Large intestine (tissue), 3 donors: Measurements from ENCODE around the gene DCDC2. TPM values are rescaled to one million over a fixed set of nuclear protein-coding genes. Genes with fewer than 3 reads are reported as not detected.

Source experiments
- DNase-seq, 2 donors: peaks; one replicate each; pipeline versions ENCODE4 v3.0.0 to v3.0.0-alpha.2; 2013
- H3K27ac ChIP-seq: one replicate; pipeline ENCODE4 v1.5.1; 2013; ENCODE audit warnings: low read length
- H3K27me3 ChIP-seq: 2 replicates; pipeline ENCODE4 v1.6.1; 2013; ENCODE audit warnings: low read length; ENCODE audit not compliant: control insufficient read depth, insufficient read depth
- H3K36me3 ChIP-seq: 2 replicates; pipeline ENCODE4 v1.6.1; 2013; ENCODE audit warnings: low read length; ENCODE audit not compliant: control insufficient read depth, insufficient read depth
- H3K4me1 ChIP-seq: one replicate; pipeline ENCODE4 v1.6.1; 2013; ENCODE audit warnings: low read length; ENCODE audit not compliant: control insufficient read depth, insufficient read depth
- H3K4me3 ChIP-seq: one replicate; pipeline ENCODE4 v1.5.1; 2013; ENCODE audit warnings: low read length
- H3K9me3 ChIP-seq: one replicate; pipeline ENCODE4 v1.6.1; 2013; ENCODE audit warnings: mild to moderate bottlenecking, low read depth, low read length, moderate library complexity; ENCODE audit not compliant: control insufficient read depth
- WGBS: methylation state at CpG from one replicate; pipeline ENCODE4 v1.1.5; 2013; ENCODE audit warnings: low lambda C conversion rate; ENCODE audit not compliant: insufficient coverage; 5-methylcytosine and 5-hydroxymethylcytosine counted together
- polyA plus RNA-seq: library from polyadenylated mRNA; unstranded; fragments of 120-200 nt; gene quantifications from one replicate; pipeline ENCODE4 v1.2.1, GENCODE V29; 2013

Gene DCDC2
- polyA plus RNA-seq, 1 donor: 8.3 TPM

GRCh38 chr6:24139080-24139479 lies 218.8 kb downstream of the DCDC2 start:
- 67% methylated on average over 1 of the region's 2 CpGs for WGBS
- H3K27ac ChIP-seq: no peak overlapping the region
- H3K27me3 ChIP-seq: no peaks in the 10 kb centered on the region
- no peaks in the 10 kb centered on the region for H3K4me1 ChIP-seq
- H3K36me3 ChIP-seq: no peaks in the 10 kb centered on the region
- no peaks in the 10 kb centered on the region for H3K9me3 ChIP-seq
- no peak for DNase-seq
- H3K4me3 ChIP-seq: no peak overlapping the region

- H3K27ac ChIP-seq: no peak overlapping the region
- 100% methylated on average over 1 of the region's 2 CpGs for WGBS
- no peak for DNase-seq
- H3K4me3 ChIP-seq: no peak overlapping the region
- no peaks in the 10 kb centered on the region for H3K4me1 ChIP-seq
- no peaks in the 10 kb centered on the region for H3K27me3 ChIP-seq
- no peaks in the 10 kb centered on the region for H3K36me3 ChIP-seq
- H3K9me3 ChIP-seq: no peaks in the 10 kb centered on the region
Observed at GRCh38 chr6:24131751-24132150, 226.1 kb downstream of the DCDC2 start.

DNA sequence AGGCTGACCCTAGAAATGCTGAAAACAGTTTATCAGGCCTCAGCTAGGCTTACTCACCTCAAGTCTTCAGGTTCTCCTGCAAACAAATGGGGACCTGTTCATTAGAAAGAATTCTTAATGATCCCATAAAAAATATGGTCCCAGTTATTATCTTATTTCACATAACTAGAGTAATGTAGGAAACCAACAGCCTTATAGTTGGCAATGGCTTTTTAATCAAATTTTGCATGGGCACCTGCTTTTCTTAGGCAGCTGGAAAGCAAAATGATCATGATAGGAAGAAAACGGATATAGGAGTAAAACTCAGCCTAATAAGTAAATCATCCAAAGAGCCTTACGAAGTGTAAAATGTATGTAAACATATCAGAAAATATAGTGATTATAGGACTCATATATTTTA lies 230.5 kb downstream of the DCDC2 start:
- H3K36me3 ChIP-seq: no peaks in the 10 kb centered on the region
- H3K9me3 ChIP-seq: no peaks in the 10 kb centered on the region
- WGBS: 65% methylated on average over 2 of the region's 2 CpGs
- no peaks in the 10 kb centered on the region for H3K4me1 ChIP-seq
- H3K27ac ChIP-seq: no peak overlapping the region
- no peak for DNase-seq
- H3K27me3 ChIP-seq: peaks cover 2% of the 10 kb centered on the region
- no peak overlapping the region for H3K4me3 ChIP-seq

DNA sequence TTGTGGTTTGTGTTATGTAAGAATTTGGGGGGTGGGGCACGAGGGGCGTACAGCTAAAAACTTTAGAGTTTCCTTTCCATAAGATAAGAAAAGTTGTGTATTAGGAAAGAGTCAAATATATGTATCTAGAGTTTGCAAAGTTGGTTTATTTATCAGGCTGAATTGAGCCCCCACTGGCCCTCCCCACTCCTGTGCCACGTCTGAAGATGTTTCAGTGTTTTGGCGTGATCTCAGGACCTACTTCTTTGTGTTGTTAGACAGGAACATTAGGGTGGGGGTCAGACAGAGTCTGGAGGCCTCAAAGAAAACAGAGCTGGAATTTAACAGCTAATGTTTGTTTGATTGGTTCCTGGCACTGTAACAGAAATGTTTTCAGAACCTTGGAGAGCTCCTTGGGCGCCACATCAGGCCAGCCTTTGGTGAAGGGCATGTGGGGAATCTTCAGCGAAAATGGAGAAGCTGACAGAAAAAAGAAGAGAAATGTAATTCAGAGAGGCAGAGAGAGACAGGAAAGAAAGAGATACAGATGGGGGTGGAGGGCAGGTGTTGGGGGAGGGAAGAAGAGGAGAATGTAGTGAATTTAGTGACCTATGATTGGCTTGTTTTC lies 231.2 kb downstream of the DCDC2 start:
- Histone ChIP-seq H3K36me3 (no peaks in the 10 kb centered on the region), H3K27ac (no peak overlapping the region), H3K9me3 (no peaks in the 10 kb centered on the region), H3K4me1 (no peaks in the 10 kb centered on the region), H3K4me3 (peak overlapping the region; percentile 27), H3K27me3 (peaks cover 2% of the 10 kb centered on the region)
- DNase-seq: peak; percentile 56 to 61
- WGBS: 0% methylated on average over 2 of the region's 6 CpGs

DNA sequence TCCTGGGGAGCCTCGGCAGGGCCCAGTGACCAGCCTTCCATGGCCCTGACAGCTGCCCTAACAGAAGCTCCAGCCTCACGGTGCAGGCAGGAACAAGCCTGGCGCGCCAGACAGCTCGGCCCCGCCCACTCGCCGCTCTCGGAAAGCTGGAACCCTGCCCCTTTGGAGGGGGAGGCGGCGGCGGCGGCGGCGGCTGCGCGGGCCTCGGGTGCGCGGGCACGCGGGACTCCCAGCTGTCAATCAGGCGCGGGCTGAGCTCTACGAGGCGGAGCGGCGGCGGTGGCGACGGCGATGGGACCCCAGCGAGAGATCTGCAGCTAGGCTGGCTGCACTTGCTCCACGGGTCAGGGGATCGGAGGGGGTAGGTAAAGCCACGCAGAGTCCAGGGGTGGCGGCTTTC lies 231.9 kb downstream of the DCDC2 start, which contains the start of gene NRSN1:
Gene NRSN1, plus strand, starts transcription at position 236 of the 400 bp plus-strand sequence. CDS start 8,113 bp downstream, outside the sequence.
- no peaks in the 10 kb centered on the region for H3K36me3 ChIP-seq
- WGBS: 8% methylated on average over 2 of the region's 37 CpGs
- DNase-seq: peak in 1 of 2 donors; percentile 36
- H3K4me3 ChIP-seq: peak within 1 kb of the TSS; percentile 27
- H3K4me1 ChIP-seq: no peaks in the 10 kb centered on the region
- no peak within 1 kb of the TSS for H3K27ac ChIP-seq
- H3K9me3 ChIP-seq: no peaks in the 10 kb centered on the region
- H3K27me3 ChIP-seq: peaks cover 2% of the 10 kb centered on the region

DNA sequence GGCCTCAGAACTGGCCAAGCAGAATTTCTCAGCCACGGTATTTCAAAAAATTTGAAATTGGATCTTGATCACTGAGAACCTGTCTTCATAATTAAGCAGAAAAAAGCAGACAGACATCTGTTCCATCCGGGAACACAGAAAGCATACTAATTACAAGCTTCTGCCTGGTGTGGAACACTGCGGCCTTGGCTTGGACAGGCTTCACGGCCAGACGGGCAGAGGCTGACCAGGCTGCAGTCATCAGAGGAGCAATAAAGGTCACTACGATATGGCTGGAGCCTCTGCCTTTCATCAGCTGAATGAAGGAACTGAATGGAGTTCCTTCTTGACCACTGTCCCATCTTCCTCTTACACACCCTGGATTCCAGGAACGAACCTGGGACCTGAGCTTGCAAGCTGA lies 235.7 kb downstream of the DCDC2 start:
- H3K27ac ChIP-seq: no peak overlapping the region
- H3K27me3 ChIP-seq: peaks cover 2% of the 10 kb centered on the region
- H3K4me1 ChIP-seq: no peaks in the 10 kb centered on the region
- WGBS: 100% methylated on average over 1 of the region's 7 CpGs
- no peak for DNase-seq
- H3K9me3 ChIP-seq: no peaks in the 10 kb centered on the region
- H3K36me3 ChIP-seq: no peaks in the 10 kb centered on the region
- no peak overlapping the region for H3K4me3 ChIP-seq

Other genes starting within 250 kb of the DCDC2 start
- 10.0 TPM for gene NRSN1, start 231.8 kb downstream of the DCDC2 start, polyA plus RNA-seq
- 27.0 TPM for gene MRS2, start 44.9 kb upstream of the DCDC2 start, polyA plus RNA-seq
- gene GPLD1, start 131.5 kb upstream of the DCDC2 start, polyA plus RNA-seq: 2.2 TPM
- 29.8 TPM for gene ALDH5A1, start 136.9 kb upstream of the DCDC2 start, polyA plus RNA-seq